ENCODE data around the gene CARM1. TPM values are rescaled to one million over a fixed set of nuclear protein-coding genes. Genes with fewer than 3 reads are reported as not detected.

Gene CARM1
- 77.6 and 86.0 TPM in 2 replicates for total RNA-seq
- long read RNA-seq, partial matches to known transcripts, result 0 of 1 reads
- long read RNA-seq, other reads (novel, unspliced or antisense), result 1 of 1 reads

DNA sequence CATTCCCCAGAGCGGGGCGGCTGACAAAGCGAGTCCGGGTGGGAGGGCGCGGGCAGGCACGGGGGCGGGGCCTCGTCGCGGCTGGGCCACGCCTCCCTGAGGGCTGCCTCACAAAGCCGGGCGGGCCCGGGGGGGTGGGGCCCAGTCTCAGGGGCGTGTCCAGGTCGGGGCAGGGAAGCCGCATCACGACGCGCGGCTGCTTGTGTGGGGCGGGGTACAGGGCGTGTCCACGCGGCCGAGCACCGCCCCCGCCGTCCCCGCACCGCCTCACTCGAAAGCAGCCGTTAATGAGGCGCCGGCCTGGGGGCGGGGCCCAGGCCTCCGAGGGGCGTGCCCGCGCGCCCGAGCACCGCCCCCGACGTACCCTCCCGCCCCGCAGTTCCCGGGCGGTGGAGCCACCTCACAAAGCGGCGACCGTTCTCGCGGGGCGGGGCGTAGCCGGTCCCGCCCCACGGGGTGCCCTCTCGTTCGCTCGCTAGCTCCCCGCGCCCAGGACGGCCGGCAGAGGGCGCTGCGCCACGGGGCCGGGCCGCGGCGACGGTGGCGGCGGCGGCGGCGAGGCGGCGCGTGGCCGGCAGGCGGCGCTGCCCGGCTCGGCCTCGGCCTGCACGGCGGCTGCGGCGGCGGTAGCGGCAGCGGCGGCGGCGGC is at the start of gene CARM1:
Gene CARM1, plus strand, starts transcription at position 599 of the 649 bp plus-strand sequence. CDS start 150 bp downstream, outside the sequence.
- Mint-ChIP-seq H3K36me3 (ENCODE audit: insufficient read depth) (no peaks in the 10 kb centered on the region), H3K27me3 (no peaks in the 10 kb centered on the region), H3K4me3 (ENCODE audit: low read depth) (peak within 1 kb of the TSS; percentile 79), H3K27ac (peak within 1 kb of the TSS; percentile 90), H3K9me3 (ENCODE audit: low read depth) (no peaks in the 10 kb centered on the region), H3K4me1 (ENCODE audit: low read depth) (peaks cover 9% of the 10 kb centered on the region)
- TF ChIP-seq, protein P1, sequence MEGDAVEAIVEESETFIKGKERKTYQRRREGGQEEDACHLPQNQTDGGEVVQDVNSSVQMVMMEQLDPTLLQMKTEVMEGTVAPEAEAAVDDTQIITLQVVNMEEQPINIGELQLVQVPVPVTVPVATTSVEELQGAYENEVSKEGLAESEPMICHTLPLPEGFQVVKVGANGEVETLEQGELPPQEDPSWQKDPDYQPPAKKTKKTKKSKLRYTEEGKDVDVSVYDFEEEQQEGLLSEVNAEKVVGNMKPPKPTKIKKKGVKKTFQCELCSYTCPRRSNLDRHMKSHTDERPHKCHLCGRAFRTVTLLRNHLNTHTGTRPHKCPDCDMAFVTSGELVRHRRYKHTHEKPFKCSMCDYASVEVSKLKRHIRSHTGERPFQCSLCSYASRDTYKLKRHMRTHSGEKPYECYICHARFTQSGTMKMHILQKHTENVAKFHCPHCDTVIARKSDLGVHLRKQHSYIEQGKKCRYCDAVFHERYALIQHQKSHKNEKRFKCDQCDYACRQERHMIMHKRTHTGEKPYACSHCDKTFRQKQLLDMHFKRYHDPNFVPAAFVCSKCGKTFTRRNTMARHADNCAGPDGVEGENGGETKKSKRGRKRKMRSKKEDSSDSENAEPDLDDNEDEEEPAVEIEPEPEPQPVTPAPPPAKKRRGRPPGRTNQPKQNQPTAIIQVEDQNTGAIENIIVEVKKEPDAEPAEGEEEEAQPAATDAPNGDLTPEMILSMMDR (IDR thresholded peaks at IDR 0.05; ENCODE audit: unreplicated experiment), result peak; percentile 69
- peak; percentile 99 for DNase-seq (ENCODE audit: low spot score, unreplicated experiment)

DNA sequence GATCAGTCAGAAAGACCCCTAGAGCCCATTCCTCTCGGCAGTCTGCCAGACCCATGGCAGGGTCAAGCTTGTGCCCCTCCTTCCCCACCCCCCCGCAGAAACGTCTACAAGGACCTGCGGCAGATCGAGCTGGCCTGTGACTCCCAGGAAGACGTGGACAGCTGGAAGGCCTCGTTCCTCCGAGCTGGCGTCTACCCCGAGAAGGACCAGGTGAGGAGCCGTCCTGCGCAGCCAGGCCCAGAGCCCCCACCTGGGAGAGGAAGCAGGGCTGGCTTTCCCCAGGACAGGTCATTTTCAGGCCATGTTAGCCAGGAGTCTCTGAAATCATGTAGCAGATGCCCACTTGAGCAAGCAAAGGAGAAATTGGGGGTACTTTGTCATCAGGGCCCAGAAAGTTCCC is 47.7 kb upstream of the CARM1 start:
- Mint-ChIP-seq H3K4me3 (ENCODE audit: low read depth) (no peak overlapping the region), H3K27me3 (no peaks in the 10 kb centered on the region), H3K9me3 (ENCODE audit: low read depth) (no peaks in the 10 kb centered on the region), H3K27ac (no peak overlapping the region), H3K36me3 (ENCODE audit: insufficient read depth) (peaks cover 14% of the 10 kb centered on the region), H3K4me1 (ENCODE audit: low read depth) (no peaks in the 10 kb centered on the region)
- TF ChIP-seq, protein P1 (IDR thresholded peaks at IDR 0.05; ENCODE audit: unreplicated experiment), result no peak
- no peak for DNase-seq (ENCODE audit: low spot score, unreplicated experiment)

DNA sequence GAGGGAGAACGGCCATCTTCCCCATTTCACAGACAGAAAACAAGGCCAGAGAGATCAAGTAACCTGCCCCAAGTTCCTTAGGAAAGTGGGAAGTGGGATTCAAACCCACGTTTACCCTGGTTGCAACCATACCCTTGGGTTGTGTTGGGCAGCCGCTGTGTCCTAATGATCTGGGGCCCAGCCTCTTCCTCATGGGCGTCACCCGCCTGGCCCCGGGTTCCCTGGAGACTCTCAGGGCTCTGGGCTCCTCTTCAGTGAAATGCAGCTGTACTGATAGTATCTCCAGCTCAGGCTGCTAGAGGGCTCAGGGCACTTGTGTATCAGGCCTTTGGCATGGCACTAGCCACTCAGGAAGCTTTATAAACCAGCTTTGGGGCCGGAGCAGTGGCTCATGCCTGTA is 45.1 kb upstream of the CARM1 start:
- H3K4me3 Mint-ChIP-seq (ENCODE audit: low read depth), result no peak overlapping the region
- no peaks in the 10 kb centered on the region for H3K4me1 Mint-ChIP-seq (ENCODE audit: low read depth)
- peaks cover 5% of the 10 kb centered on the region for H3K36me3 Mint-ChIP-seq (ENCODE audit: insufficient read depth)
- no peak overlapping the region for H3K27ac Mint-ChIP-seq
- no peak for DNase-seq (ENCODE audit: low spot score, unreplicated experiment)
- TF ChIP-seq, protein P1 (IDR thresholded peaks at IDR 0.05; ENCODE audit: unreplicated experiment), result no peak
- H3K27me3 Mint-ChIP-seq, result no peaks in the 10 kb centered on the region
- H3K9me3 Mint-ChIP-seq (ENCODE audit: low read depth), result no peaks in the 10 kb centered on the region

DNA sequence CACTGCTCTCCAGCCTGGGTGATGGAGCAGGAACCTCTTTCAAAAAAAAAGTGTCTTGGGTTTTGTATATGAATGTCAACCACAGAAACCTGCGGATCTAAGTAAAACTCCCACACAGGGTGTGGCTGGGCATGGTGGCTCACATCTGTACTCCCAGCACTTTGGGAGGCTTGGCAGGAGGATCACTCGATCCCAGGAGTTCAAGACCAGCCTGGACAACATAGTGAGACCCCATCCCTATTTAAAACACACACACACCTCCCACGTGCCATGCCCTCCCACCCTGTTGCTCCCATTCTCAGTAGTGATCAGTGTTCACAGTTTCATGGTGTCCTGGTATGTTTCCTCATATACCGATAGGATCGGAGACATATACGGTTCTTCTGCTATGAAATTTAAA is 44.5 kb upstream of the CARM1 start:
- DNase-seq (ENCODE audit: low spot score, unreplicated experiment), result no peak
- H3K4me1 Mint-ChIP-seq (ENCODE audit: low read depth), result no peaks in the 10 kb centered on the region
- H3K36me3 Mint-ChIP-seq (ENCODE audit: insufficient read depth), result peaks cover 5% of the 10 kb centered on the region
- no peaks in the 10 kb centered on the region for H3K27me3 Mint-ChIP-seq
- H3K9me3 Mint-ChIP-seq (ENCODE audit: low read depth), result no peaks in the 10 kb centered on the region
- H3K27ac Mint-ChIP-seq, result no peak overlapping the region
- TF ChIP-seq, protein P1 (IDR thresholded peaks at IDR 0.05; ENCODE audit: unreplicated experiment), result no peak
- H3K4me3 Mint-ChIP-seq (ENCODE audit: low read depth), result no peak overlapping the region

DNA sequence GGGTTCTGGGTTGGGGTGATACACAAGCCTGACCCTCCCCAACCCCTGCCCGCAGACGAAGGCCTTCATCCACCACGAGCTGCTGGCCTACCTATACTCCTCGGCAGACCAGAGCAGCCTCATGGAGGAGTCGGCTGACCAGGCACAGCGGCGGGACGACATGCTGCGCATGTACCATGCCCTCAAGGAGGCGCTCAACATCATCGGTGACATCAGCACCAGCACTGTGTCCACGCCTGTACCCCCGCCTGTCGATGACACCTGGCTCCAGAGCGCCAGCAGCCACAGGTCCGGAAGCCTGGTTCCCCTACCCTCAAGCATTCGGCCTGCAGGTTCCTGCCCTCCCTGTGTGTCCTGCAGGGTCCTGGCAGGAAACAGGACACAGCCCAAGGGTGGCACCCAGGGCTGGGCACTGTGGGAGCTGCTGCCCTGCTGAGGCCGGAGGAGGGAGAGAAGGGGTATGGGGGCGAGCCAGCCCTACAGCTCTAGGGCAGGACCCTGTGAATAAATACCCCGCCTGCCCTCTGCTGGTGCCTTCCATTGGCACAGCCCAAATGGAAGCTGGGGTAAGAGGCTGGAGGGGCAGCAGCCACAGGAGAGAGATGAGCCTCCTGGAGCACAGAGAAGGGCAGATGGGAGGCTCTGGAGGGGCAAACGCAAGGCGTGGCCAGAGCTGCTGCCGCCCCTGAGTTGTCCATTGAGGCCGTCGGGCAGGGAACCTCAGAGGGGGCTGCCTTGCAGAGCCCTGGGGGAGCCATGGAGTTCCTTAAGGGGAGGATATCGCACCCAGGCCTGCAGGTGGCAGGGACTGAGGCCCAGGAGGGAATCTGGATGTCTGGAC is 42.2 kb upstream of the CARM1 start:
- Mint-ChIP-seq H3K27me3 (no peaks in the 10 kb centered on the region), H3K36me3 (ENCODE audit: insufficient read depth) (peaks cover 7% of the 10 kb centered on the region), H3K9me3 (ENCODE audit: low read depth) (no peaks in the 10 kb centered on the region), H3K4me3 (ENCODE audit: low read depth) (no peak overlapping the region), H3K4me1 (ENCODE audit: low read depth) (no peaks in the 10 kb centered on the region), H3K27ac (peak overlapping the region; percentile 85)
- TF ChIP-seq, protein P1 (IDR thresholded peaks at IDR 0.05; ENCODE audit: unreplicated experiment), result no peak
- no peak for DNase-seq (ENCODE audit: low spot score, unreplicated experiment)

All from progenitor cell of endocrine pancreas (in vitro differentiated cells).